Measurements from ENCODE around the gene EGFR.

Gene EGFR

GRCh38 chr7:55212176-55212575 is 193.4 kb downstream of the EGFR start:
- DNase-seq (ENCODE audit: low spot score) = no peak
- no peak for TF ChIP-seq CTCF (IDR thresholded peaks at IDR 0.05; ENCODE audit: borderline replicate concordance, control extremely low read depth, extremely low read depth, insufficient read depth, missing control alignments)
- in situ Hi-C loops (cut with MboI; ENCODE audit: low sequenced_read_pairs, unreplicated experiment) = no loop called here

- in situ Hi-C loops (cut with MboI; ENCODE audit: low sequenced_read_pairs, unreplicated experiment) = no loop called here
- no peak for TF ChIP-seq CTCF (IDR thresholded peaks at IDR 0.05; ENCODE audit: borderline replicate concordance, control extremely low read depth, extremely low read depth, insufficient read depth, missing control alignments)
- DNase-seq (ENCODE audit: low spot score) = no peak
Measured at GRCh38 chr7:55212838-55213237, 194.0 kb downstream of the EGFR start.

- in situ Hi-C loops (cut with MboI; ENCODE audit: low sequenced_read_pairs, unreplicated experiment) = no loop called here
- no peak for TF ChIP-seq CTCF (IDR thresholded peaks at IDR 0.05; ENCODE audit: borderline replicate concordance, control extremely low read depth, extremely low read depth, insufficient read depth, missing control alignments)
- no peak for DNase-seq (ENCODE audit: low spot score)
Measured at GRCh38 chr7:55214707-55215106, 195.9 kb downstream of the EGFR start.

GRCh38 chr7:55223023-55223422 is 204.2 kb downstream of the EGFR start:
- TF ChIP-seq CTCF (IDR thresholded peaks at IDR 0.05; ENCODE audit: borderline replicate concordance, control extremely low read depth, extremely low read depth, insufficient read depth, missing control alignments) = no peak
- DNase-seq (ENCODE audit: low spot score) = no peak
- in situ Hi-C loops (cut with MboI; ENCODE audit: low sequenced_read_pairs, unreplicated experiment) = no loop called here

GRCh38 chr7:55224111-55224510 is 205.3 kb downstream of the EGFR start:
- in situ Hi-C loops (cut with MboI; ENCODE audit: low sequenced_read_pairs, unreplicated experiment) = no loop called here
- TF ChIP-seq CTCF (IDR thresholded peaks at IDR 0.05; ENCODE audit: borderline replicate concordance, control extremely low read depth, extremely low read depth, insufficient read depth, missing control alignments) = no peak
- DNase-seq (ENCODE audit: low spot score) = no peak

- no peak for DNase-seq (ENCODE audit: low spot score)
- in situ Hi-C loops (cut with MboI; ENCODE audit: low sequenced_read_pairs, unreplicated experiment) = no loop called here
Measured at GRCh38 chr7:55224810-55225209, 206.0 kb downstream of the EGFR start.

More at GRCh38 chr7:55224810-55225209, 206.0 kb downstream of the EGFR start:
- TF ChIP-seq CTCF (IDR thresholded peaks at IDR 0.05; ENCODE audit: borderline replicate concordance, control extremely low read depth, extremely low read depth, insufficient read depth, missing control alignments) = no peak

All from GM13976 (cell line).